ENCODE measurements around the gene C16orf87.

The C16orf87 gene

GRCh38 chr16:46801428-46802049, 29.4 kb downstream of the C16orf87 start:
- in situ Hi-C loops (cut with HindIII; ENCODE audit: low sequenced_read_pairs) = no loop called here
- peak; percentile 41 for DNase-seq (ENCODE audit: low read depth, low spot score)
- no peak overlapping the region for H3K4me3 ChIP-seq (ENCODE audit: low read depth, low read length)
- TF ChIP-seq CTCF (IDR thresholded peaks at IDR 0.05; ENCODE audit: low read depth, low read length) = peak; percentile 41

- DNase-seq (ENCODE audit: low read depth, low spot score) = no peak
- in situ Hi-C loops (cut with HindIII; ENCODE audit: low sequenced_read_pairs) = no loop called here
- no peak for TF ChIP-seq CTCF (IDR thresholded peaks at IDR 0.05; ENCODE audit: low read depth, low read length)
- H3K4me3 ChIP-seq (ENCODE audit: low read depth, low read length) = no peak overlapping the region
Measured at GRCh38 chr16:46800494-46800893, 30.5 kb downstream of the C16orf87 start.

GRCh38 chr16:46797501-46797900, 33.5 kb downstream of the C16orf87 start:
- DNase-seq (ENCODE audit: low read depth, low spot score) = no peak
- in situ Hi-C loops (cut with HindIII; ENCODE audit: low sequenced_read_pairs) = no loop called here
- TF ChIP-seq CTCF (IDR thresholded peaks at IDR 0.05; ENCODE audit: low read depth, low read length) = no peak
- H3K4me3 ChIP-seq (ENCODE audit: low read depth, low read length) = no peak overlapping the region

GRCh38 chr16:46796764-46797269, 34.2 kb downstream of the C16orf87 start:
- TF ChIP-seq CTCF (IDR thresholded peaks at IDR 0.05; ENCODE audit: low read depth, low read length) = no peak
- in situ Hi-C loops (cut with HindIII; ENCODE audit: low sequenced_read_pairs) = no loop called here
- no peak for DNase-seq (ENCODE audit: low read depth, low spot score)
- H3K4me3 ChIP-seq (ENCODE audit: low read depth, low read length) = no peak overlapping the region

- in situ Hi-C loops (cut with HindIII; ENCODE audit: low sequenced_read_pairs) = no loop called here
- no peak for DNase-seq (ENCODE audit: low read depth, low spot score)
- H3K4me3 ChIP-seq (ENCODE audit: low read depth, low read length) = no peak overlapping the region
- no peak for TF ChIP-seq CTCF (IDR thresholded peaks at IDR 0.05; ENCODE audit: low read depth, low read length)
Measured at GRCh38 chr16:46793841-46794240, 37.1 kb downstream of the C16orf87 start.

- in situ Hi-C loops (cut with HindIII; ENCODE audit: low sequenced_read_pairs) = no loop called here
- H3K4me3 ChIP-seq (ENCODE audit: low read depth, low read length) = peak overlapping the region; percentile 55
- TF ChIP-seq CTCF (IDR thresholded peaks at IDR 0.05; ENCODE audit: low read depth, low read length) = no peak
- no peak for DNase-seq (ENCODE audit: low read depth, low spot score)
Measured at GRCh38 chr16:46790599-46791270, 40.2 kb downstream of the C16orf87 start.
